GM18517 (cell line): Measurements from ENCODE around the gene ABCC12.
A peak's percentile ranks its signal among the peaks of the same experiment; 100 is the strongest.
"Not testable (repeated sequence)": the region's sequence is repeated elsewhere in the genome, so short reads cannot be mapped to it uniquely, and the experiment has no call there.

Experiments used
- ATAC-seq: cut with Tn5 transposase; IDR thresholded peaks from one replicate; pipeline ENCODE4 v1.9.1; 2021; ENCODE audit warnings: mild to moderate bottlenecking, moderate library complexity; ENCODE audit not compliant: unreplicated experiment

The ABCC12 gene

DNA sequence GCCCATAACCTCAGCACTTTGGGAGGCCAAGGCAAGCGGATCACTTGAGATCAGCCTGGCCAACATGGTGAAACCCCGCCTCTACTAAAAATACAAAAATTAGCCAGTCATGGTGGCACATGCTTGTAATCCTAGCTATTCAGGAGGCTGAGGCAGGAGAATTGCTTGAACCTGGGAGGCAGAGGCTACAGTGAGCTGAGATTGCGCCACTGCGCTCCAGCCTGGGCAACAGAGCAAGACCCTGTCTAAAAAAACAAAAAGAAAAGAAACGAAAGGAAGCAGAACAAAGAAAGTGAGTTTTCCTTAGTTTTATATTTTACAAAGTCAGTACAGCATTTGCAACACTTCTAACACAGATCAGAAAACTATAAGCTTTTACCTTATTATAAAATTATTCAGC lies 10.8 kb upstream of the ABCC12 start:
- ATAC-seq = not testable (repeated sequence)

DNA sequence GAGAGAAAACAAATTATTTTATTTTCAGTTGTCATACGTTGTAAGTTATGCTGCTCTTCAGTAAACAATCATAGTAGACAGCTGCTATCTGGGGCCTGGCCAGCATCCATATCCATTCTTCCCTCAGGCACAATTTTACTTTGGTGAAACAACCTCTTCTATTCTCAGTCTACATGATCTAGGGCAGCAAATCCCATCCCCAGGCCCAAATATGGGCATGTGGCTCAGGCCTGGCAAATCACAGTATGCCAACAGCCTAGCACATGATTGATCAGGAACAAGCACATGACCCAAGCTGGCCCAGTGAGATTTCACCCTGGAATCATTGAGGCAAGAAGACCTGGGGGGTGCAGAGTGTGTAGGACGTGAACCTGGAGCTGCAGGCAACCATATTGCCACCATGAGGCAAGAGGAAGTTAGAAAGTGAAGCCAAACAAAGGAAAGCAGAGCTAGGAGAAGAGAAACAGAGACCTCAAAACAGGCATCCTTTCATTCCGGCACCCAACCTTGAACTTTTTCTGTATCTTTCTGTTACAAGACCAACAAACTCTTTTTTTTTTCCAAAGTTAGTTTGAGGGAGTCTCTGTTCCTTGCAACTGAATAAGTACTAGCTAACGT lies 10.3 kb upstream of the ABCC12 start:
- no peak for ATAC-seq

DNA sequence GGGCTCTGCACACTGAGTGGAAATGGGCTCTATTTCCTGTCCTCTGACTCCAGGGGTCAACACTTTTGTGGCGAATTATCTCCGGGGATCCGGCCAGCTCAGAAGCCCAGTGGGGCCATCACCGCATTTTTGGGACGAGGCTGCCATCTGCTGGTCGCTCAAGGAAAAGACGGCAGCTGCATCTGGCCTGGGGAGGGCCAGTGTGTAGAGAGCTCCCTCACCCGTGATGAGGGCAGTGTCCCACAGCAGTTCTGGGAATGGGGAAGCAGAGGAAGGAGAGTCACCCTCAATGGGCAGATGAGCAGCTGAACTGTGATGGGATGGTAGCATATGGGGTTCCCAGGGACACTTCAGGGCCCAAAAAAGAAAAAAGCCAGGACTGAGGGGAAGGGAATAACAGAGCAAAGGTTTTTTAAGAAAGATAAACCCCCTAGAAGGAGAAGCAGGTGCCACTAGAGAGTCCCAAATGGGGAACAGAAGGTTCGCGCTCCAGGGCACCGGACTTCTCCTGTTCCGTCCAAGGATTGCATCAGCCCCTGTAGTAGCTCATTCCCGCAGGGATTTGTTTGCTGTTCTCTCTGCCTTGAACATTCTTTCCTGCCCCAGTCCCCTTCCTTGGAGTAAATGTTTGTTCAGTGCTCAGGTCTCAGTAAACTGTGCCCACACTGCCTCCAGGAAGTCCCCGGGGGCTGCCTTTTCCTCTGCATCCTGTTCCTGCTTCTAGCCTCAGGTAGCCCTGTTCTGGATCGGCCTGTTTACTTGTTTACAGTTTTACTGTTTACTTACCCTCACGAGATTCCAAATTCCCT lies 9.3 kb upstream of the ABCC12 start:
- ATAC-seq = peak; percentile 84

DNA sequence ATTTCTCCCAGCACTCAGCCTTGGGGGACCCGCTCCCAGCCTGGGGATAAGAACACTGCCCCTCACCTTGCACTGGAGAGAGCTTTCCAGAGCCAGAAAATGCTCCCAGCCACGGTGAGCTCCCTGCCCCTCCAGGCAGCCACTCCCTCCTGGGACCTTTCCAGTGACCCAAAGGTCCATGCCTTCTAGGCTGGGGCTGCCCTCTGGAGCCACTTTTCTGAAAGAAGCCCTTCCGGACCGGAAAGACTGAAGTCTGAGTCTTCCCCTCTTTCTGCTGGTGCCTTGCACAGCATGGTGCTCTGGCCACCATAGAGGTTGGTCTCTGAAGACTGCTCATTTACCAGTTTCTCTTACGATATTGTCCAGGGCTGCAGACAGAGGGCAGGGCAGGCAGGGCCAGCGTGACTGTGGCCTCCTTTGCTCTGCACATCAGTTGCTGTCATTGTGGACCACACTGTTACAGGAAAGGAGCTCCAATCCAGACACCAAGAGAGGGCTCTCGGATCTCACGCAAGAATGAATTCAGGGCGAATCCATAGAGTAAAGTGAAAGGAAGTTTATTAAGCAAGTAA lies 7.1 kb upstream of the ABCC12 start:
- ATAC-seq = no peak

DNA sequence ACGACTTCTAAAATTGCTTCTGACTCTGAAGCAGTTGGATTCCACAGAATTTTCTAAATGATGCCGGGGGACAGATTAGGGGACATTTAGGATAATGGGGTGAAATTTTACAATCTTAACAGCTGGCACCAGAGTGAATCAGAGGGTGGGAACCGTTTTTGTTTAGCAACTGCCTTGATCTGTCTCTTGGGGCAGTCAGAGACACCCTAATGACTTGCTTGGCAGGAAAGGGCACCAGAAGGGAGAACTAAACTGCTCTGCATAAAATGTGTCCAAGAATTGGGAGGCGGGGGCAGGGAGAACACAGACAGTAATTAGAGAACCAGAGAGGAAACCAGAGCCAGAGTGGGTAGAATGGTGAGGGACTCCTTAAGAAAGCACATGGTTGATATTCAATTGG lies 6.1 kb upstream of the ABCC12 start:
- ATAC-seq = no peak

DNA sequence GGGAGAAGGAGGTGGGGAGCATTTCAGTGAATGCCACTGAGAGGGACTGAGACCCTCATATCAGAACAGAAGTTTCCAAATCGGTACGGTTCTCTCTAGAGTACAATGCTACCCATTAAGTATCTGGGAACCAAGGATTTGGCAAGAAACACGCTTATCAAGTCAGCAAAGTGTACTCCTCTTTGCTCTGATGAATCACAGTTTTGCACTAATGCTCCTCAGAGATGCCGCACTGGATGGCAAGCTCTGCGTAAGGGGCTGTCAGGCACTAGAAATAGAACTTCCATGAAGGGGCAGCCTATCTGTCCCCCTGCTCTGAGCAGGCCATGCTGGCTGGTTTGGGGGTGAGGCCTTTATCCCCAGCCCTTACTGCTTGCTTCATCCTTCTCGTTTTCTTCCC lies 4.8 kb upstream of the ABCC12 start:
- no peak for ATAC-seq

DNA sequence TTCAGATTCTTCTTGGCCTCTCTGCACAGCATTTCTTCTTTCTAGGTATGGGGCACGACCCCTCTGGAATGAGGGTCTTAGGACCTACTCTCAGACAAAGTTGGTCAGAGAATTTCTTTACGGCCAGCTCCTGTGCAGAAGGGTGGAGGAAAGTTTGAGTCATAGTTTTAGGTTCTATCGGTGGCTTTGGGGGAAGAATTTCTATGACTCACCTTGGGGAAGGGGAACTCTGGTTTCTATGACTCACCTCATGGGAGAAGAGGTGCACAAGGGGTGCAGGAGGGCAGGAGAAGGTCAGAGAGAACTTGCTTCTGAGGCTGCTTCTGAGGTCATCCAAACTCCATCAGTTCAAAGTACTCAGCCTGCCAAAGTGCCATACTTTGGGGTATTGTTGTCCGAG lies 2.5 kb upstream of the ABCC12 start:
- ATAC-seq = peak; percentile 79

DNA sequence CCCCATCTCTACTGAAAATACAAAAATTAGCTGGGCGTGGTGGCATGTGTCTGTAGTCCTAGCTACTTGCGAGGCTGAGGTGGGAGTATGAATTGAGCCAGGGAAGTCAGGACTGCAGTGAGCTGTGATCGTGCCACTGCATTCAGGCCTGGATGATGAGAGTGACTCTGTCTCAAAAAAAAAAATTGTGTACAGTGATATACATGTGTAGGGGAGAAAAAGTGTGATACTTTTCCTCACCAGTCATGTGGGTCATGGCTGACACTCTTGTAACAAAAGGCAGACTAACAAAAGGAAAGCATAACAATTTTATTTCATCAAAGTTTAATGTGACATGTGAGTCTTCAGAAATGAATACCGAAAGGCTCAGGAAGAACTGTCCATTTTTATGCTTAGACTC lies 2.0 kb upstream of the ABCC12 start:
- ATAC-seq = peak; percentile 12

DNA sequence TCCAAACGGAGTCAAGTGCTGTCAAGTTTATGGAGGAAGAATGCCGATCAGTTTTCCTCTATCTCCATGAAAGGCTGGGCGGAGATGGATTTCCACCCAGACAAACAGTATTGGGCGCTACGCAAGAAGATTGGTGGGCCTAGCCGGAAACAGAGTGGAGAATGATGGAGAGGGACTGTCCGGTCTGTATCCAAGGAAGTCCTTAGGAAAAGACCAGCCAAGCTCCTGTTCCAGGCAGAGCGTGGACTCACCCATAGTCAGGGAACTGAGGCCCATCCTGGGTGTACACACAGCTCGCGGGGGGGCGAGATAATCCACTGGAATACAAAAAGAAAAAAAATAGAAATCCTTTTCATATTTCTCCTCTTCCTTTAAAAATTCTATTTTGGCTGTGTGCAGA lies 1.5 kb upstream of the ABCC12 start:
- ATAC-seq = no peak

DNA sequence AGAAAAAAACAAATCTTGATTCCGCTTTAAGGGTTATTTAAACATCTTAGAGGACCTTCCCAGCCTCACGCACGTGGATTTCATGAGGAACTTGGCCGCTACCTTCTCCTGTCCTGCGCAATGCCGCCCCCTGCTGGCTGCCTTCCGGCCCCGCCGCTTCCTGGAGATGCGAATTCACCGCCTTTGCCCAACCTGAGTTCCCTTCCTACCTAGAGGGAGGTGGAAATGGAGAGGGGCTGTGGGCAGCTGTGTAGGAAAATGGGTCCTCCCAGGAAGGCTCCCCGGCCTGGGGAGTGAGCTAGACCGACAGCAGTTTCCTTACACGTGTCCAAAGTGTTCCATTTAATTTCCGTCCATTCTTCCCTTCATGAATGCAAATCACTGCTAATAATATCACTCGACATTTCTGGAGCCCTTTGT lies 1.0 kb upstream of the ABCC12 start:
- peak; percentile 48 for ATAC-seq

DNA sequence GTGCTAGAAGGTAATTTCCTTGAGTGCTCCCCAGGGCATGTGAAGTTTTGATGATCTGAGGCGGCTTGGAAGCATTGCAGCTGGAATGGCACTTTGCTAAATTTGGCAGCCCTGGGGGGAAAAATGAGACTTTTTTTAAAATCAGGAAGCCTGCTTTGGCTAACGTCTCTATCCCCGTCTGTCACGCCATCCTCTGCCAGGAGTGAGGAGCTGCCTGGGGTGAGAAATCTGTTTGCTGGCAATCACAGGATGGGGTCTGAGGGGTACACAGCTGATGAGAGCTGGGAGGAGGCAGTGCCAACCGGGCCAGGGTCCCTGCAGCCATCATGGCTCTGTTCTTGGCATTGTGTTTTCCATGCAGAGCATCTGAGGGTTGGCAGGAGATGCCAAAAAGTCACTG lies 2.0 kb downstream of the ABCC12 start:
- ATAC-seq = no peak

DNA sequence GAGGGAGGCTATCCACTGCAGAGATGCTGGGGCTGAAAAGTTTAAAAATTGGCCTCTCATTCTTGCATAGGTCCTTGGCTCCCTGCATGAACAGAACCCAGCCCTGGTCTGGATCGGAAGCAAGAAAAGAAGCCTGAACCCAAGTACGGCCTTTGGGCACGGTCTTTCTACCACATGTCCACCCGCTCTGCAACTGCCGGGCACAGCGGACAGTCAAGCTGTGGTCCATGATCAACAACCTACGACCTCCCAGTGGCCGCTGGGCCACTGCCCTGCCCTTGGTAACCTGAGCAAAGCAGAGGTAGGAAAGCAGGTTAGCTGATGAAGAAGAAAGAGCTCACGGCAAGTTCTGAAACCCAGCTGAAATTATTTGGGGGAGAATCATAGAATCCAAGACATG lies 3.6 kb downstream of the ABCC12 start:
- no peak for ATAC-seq

DNA sequence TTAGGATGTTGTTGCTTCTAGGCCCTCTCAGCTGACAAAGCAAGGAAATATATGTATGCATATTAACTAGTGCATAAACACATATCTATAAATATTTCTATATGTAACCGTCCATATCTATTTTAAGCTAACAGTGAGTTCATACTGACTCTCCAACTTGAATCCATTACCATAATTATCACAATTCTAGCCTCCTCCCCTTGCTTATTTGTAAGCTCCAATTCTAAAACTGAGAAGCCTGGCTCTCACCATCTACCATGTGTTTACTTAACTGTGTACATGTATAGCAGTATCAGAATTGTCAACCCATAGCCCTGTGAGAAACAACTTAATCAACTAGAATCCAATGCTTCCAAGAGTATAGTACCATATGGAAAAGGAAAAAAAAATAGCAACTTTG lies 5.1 kb downstream of the ABCC12 start:
- ATAC-seq = no peak

DNA sequence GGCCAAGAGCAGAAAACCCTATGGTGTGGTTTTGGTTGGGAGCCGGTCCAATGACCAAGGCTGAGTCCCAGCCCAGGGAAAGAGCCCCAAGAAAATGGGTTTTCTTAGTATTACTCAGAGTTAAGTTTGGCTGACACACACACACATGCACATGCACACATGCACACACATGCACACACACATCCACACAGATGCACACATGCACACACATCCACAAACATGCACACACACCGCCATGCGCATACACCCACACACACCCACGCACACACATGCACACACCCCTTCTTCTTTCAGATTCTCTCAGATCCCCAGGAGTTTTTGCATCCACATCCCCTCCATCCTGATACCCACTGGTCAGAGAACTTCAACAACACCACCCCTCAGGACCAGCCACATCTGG lies 9.1 kb downstream of the ABCC12 start:
- ATAC-seq = no peak

DNA sequence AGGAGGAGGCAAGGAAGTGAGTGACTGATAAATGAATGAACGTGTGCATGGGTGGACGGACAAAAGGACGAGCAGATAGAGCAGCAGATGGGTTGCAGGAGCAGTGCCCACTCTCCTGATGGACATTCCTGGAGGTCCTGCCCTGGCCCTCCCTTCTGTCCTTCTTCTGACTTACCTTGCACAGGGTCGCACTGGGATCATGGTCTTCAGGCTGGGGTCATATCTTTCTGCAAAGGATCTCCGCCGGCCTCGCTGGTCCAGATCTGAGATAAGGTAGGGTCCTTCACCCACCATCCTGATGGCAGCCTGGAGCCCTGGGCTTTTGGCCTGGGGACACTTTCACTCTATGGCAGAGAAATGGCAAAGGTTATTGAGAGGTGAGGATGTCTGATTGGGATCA lies 9.7 kb downstream of the ABCC12 start:
- ATAC-seq = no peak

DNA sequence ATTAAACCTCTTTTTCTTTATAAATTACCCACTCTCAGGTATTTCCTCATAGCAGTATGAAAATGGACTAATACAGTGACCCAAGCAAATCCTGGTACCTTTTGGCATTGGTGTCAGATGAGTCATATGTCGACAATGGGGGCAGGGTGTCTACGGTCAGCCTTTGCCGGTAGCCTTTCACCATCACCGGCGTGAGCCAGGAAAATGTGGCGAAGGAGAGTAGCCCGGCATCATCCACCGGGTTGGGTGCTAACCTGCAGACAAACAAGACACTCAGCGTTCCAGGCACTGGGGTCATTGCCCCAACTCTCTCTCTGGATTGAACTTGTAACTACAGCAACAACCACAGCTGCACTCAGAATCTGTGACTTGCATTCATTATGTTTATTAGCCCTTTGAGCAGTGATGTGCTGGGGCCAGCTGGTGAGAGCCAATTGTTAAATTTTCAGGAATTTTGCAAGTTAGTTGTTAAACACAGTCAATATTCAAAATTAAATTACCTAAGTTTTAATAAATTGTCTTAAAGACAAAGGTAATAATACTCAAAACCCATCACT lies 11.9 kb downstream of the ABCC12 start:
- no peak for ATAC-seq

DNA sequence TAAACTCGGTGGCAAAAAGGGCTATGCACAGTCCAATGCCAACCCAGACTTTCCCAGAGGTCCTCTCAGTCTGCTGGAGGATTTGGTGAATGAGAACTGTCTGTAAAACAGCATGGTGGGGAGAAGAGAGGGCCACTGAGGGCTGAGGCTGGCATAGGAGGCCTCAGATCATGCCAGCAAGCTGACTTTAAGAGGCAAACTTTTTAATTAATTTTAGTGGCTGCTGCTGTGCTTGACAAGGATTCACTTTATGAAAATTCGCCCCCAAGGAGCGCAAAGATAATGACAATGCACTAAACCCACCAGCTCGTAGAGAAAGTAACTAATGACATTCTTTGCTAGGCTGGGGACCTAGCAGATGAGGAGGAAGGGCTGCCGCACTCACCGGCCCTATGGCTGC lies 15.0 kb downstream of the ABCC12 start:
- ATAC-seq = no peak

DNA sequence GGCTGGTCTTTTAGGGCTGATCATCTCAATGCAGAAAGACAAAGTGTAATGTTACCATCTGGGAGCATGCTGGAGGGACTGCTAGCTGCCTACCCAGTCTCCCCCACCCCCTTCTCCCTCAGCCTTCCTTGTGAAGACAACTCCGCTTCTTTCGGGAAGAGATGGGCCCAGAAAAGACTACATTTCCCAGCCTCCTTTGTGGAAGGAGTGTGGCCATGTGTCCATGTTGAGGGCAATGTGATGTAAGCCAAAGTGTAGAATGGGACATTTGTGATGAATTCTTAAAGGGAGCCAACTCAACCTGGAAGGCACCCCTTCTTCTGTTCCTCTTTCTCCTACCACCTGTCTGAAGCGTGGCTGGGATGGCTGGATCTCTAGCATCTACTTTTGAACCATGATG lies 16.3 kb downstream of the ABCC12 start:
- no peak for ATAC-seq

DNA sequence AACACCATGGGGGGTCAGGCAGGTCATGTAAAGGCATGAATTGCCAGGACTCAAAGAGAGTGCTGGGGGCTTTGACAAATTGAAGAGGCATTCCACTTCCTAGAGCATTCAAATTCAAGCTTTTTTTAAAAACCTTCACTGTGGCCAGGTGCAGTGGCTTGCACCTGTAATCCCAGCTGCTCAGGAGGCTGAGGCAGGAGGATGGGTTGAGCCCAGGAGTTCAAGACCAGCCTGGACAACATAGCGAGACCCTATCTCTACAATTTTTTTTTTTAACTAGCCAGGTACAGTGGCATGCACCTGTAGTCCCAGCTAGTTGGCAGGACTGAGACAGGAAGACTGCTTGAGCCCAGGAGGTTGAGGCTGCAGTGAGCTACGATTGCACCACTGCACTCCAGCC lies 17.2 kb downstream of the ABCC12 start:
- no peak for ATAC-seq

DNA sequence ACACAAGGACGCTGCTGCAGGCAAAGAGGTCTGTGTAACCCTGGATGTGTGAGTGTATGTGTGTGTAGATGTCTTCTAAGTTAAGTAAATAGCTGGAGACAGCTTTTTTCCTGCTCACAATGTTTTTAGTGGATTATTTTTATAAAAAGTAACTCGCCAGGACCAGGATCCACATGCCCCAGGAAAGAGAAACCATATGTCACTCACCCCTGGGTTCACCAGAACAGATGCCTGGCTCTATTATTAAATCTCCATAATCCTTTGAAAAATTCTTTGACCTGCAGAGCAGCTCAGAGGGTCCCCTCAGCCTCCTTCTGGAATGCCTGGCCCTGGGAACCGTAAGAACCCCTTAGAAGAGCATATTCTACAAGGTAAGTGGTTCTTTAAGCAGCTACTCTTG lies 18.0 kb downstream of the ABCC12 start:
- ATAC-seq = no peak

DNA sequence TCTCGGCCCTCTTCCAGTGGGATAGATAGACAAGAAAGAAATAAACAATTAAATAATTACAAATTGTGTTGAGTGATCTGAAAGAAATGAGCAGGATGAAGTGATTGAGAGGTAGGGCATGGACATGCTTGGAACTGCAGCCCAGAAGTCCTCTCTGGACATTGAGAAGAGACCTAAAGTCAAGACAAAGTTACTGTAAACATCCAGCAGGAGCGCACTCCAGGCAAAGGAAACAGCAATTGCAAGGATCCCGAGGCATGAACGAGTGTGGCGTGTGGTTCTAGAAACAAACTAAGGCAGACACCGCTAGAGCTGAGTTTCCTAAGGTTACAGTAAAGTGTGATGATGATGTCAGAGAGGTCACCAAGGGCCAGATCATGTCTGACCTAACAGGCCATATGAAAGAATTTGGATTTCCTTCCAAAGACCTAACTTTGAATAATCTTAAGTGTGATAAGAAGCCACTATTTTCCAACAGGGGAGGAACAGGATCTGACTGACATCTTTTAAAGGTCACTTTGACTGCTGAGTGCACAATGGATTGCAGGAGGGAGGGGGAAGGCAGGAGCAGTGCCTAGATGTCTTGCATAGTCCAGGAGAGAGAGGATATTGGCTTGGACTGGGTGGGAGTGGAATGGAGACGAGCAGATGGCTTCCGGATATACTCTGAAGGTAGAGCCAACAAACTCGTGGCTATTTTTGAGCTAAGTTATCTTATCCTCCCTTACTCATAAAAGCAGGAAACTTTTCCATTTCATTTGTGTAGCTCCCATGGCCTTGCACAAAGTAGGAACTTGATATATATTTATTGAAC lies 19.0 kb downstream of the ABCC12 start:
- ATAC-seq = no peak
